Gastroesophageal sphincter (tissue), 4 donors: ENCODE measurements around the gene KCNK15. TPM values are rescaled to one million over a fixed set of nuclear protein-coding genes. Genes with fewer than 3 reads are reported as not detected.

Experiments
- ATAC-seq: fragments of 150-250 bp; one replicate; pipeline ENCODE4 v1.9.1; 2016; ENCODE audit warnings: mild to moderate bottlenecking, moderate library complexity
- H3K27ac ChIP-seq, 4 donors: fragments of 200-600 bp; sonication (generic) in 3 of 4; 1 replicate in 3 of 4; 2 replicates in 1 of 4; pipeline ENCODE4 v1.5.1; 2016 to 2019
- H3K27me3 ChIP-seq: fragments of 200-600 bp; sonication (generic); one replicate; pipeline ENCODE4 v1.5.1; 2019
- H3K36me3 ChIP-seq, 2 donors: fragments of 200-600 bp; sonication (generic); one replicate each; pipeline ENCODE4 v1.5.1; 2019; ENCODE audit warnings: control low read depth in 1 of 2
- H3K4me1 ChIP-seq, 3 donors: fragments of 200-600 bp; sonication (generic); 1 replicate in 2 of 3; 2 replicates in 1 of 3; pipeline ENCODE4 v1.5.1; 2016 to 2019; ENCODE audit warnings: control low read depth in 2 of 3
- H3K4me3 ChIP-seq, 2 donors: fragments of 200-600 bp; sonication (generic); one replicate each; pipeline ENCODE4 v1.5.1; 2019; ENCODE audit warnings: mild to moderate bottlenecking in 1 of 2, moderate library complexity in 1 of 2
- H3K9me3 ChIP-seq, 3 donors: fragments of 200-600 bp; sonication (generic); one replicate each; pipeline ENCODE4 v1.5.1; 2017 to 2019; ENCODE audit warnings: control low read depth in 2 of 3
- CTCF ChIP-seq, 4 experiments: fragments of 200-600 bp in 2 of 4; fragments of 450-650 bp in 2 of 4; sonication (generic) in 1 of 4; IDR thresholded peaks; one replicate each; pipeline ENCODE4 v1.5.1; 2017 to 2019; ENCODE audit warnings: antibody characterized with exemption in 4 of 4, mild to moderate bottlenecking in 2 of 4, moderate library complexity in 2 of 4
- EP300 ChIP-seq: sonication (generic); formaldehyde crosslinking; IDR thresholded peaks from one replicate; pipeline ENCODE4 v1.6.1; 2017; ENCODE audit warnings: antibody characterized with exemption, mild to moderate bottlenecking
- POLR2A ChIP-seq, 2 donors: fragments of 450-650 bp; IDR thresholded peaks; one replicate each; pipeline ENCODE4 v1.6.1; 2017; ENCODE audit warnings: antibody characterized with exemption in 2 of 2, mild to moderate bottlenecking in 2 of 2, moderate library complexity in 1 of 2
- POLR2AphosphoS5 ChIP-seq: sonication (generic); formaldehyde crosslinking; IDR thresholded peaks from one replicate; pipeline ENCODE4 v1.6.1; 2017; ENCODE audit warnings: antibody characterized with exemption
- WGBS, 2 donors: methylation state at CpG; one replicate each; pipeline ENCODE4 v1.1.5; 2018; ENCODE audit warnings: low coverage in 1 of 2; 5-methylcytosine and 5-hydroxymethylcytosine counted together
- total RNA-seq, 4 donors: library from RNA; depleted of rRNA; stranded (reverse); fragments of >200 nt; gene quantifications; one replicate each; pipeline ENCODE4 v1.1.0, GENCODE V29; 2016

Gene KCNK15
- total RNA-seq, 4 donors from 2014 or later: 1.3 to 4.7 (median 2.8) TPM

GRCh38 chr20:44701118-44701857 is 44.4 kb upstream of the KCNK15 start:
- no peak for ATAC-seq
- Histone ChIP-seq H3K27me3 (no peaks in the 10 kb centered on the region), H3K36me3 (no peaks in the 10 kb centered on the region), H3K9me3 (no peaks in the 10 kb centered on the region), H3K4me3 (no peak overlapping the region), H3K27ac (peak overlapping the region; percentile 15 to 86 (median 82)), H3K4me1 (peaks cover 5 to 75% (median 31%) of the 10 kb centered on the region in 3 donors)
- 59 to 85% methylated on average over 2 to 3 of the region's 15 CpGs for WGBS, 2 donors
- TF ChIP-seq CTCF (IDR thresholded peaks at IDR 0.05): no peak
- TF ChIP-seq POLR2A (IDR thresholded peaks at IDR 0.05): no peak
- TF ChIP-seq EP300: no peak
- TF ChIP-seq POLR2AphosphoS5: no peak

DNA sequence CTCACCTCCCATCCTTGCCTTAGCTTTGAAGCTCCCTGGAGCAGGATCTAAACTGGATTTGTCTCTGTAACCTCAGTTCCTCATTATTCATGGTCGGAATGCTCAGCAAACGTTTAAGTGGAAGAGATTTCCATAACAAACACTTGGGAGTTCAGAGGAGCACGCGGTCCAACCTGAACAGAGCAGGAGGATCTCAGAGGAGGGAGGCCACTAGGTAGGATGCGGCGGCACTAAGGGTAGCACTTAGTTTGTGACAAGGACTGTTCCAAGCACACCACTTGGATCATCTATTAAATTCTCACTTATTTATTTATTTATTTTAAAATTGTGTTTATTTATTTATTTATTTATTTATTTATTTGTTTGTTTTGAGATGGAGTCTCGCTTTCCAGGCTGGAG is 43.8 kb upstream of the KCNK15 start:
- no peaks in the 10 kb centered on the region for H3K9me3 ChIP-seq
- H3K4me1 ChIP-seq: peaks cover 7 to 77% (median 33%) of the 10 kb centered on the region in 3 donors
- no peak overlapping the region for H3K4me3 ChIP-seq
- H3K27ac ChIP-seq: peak overlapping the region; percentile 15 to 86 (median 82)
- ATAC-seq: no peak
- no peaks in the 10 kb centered on the region for H3K27me3 ChIP-seq
- no peak for TF ChIP-seq CTCF (IDR thresholded peaks at IDR 0.05)
- TF ChIP-seq POLR2AphosphoS5: no peak
- TF ChIP-seq POLR2A (IDR thresholded peaks at IDR 0.05): no peak
- no peak for TF ChIP-seq EP300
- no peaks in the 10 kb centered on the region for H3K36me3 ChIP-seq
- 54 to 66% methylated on average over 7 of the region's 7 CpGs for WGBS, 2 donors

GRCh38 chr20:44702776-44703175 is 42.9 kb upstream of the KCNK15 start:
- TF ChIP-seq POLR2AphosphoS5 (peak; percentile 87), CTCF (IDR thresholded peaks at IDR 0.05) (no peak), EP300 (no peak)
- Histone ChIP-seq H3K9me3 (no peaks in the 10 kb centered on the region), H3K36me3 (no peaks in the 10 kb centered on the region), H3K4me1 (peaks cover 7 to 76% (median 33%) of the 10 kb centered on the region in 3 donors), H3K27ac (peak overlapping the region; percentile 21 to 86 (median 82)), H3K4me3 (no peak overlapping the region), H3K27me3 (no peaks in the 10 kb centered on the region)
- ATAC-seq: peak; percentile 85
- WGBS, 2 donors: 0% methylated on average over 2 of the region's 9 CpGs; no CpG with 5 or more reads in 1 of the 2 donors

GRCh38 chr20:44703183-44703925 is 42.3 kb upstream of the KCNK15 start:
- Histone ChIP-seq H3K4me1 (peaks cover 7 to 72% (median 33%) of the 10 kb centered on the region in 3 donors), H3K36me3 (no peaks in the 10 kb centered on the region), H3K27me3 (no peaks in the 10 kb centered on the region), H3K27ac (peak overlapping the region; percentile 21 to 86 (median 82)), H3K9me3 (no peaks in the 10 kb centered on the region), H3K4me3 (no peak overlapping the region)
- 82 to 100% methylated on average over 1 to 3 of the region's 12 CpGs for WGBS, 2 donors
- peak; percentile 34 for ATAC-seq
- TF ChIP-seq POLR2A (IDR thresholded peaks at IDR 0.05) (no peak), POLR2AphosphoS5 (no peak), EP300 (no peak), CTCF (IDR thresholded peaks at IDR 0.05) (peak in 1 of 4 experiments; percentile 15)
